NCI-H2081 (cell line): ENCODE data around the gene KRTAP12-1.
"Not testable (repeated sequence)": the region's sequence is repeated elsewhere in the genome, so short reads cannot be mapped to it uniquely, and the experiment has no call there.

Experiments used
- DNase-seq, 2 experiments: peaks; one replicate each; lab custom pipeline; 2025; lab: John Stamatoyannopoulos, UW

KRTAP12-1 gene

GRCh38 chr21:44644878-44645277 is 37.1 kb downstream of the KRTAP12-1 start:
- DNase-seq = no peak

DNA sequence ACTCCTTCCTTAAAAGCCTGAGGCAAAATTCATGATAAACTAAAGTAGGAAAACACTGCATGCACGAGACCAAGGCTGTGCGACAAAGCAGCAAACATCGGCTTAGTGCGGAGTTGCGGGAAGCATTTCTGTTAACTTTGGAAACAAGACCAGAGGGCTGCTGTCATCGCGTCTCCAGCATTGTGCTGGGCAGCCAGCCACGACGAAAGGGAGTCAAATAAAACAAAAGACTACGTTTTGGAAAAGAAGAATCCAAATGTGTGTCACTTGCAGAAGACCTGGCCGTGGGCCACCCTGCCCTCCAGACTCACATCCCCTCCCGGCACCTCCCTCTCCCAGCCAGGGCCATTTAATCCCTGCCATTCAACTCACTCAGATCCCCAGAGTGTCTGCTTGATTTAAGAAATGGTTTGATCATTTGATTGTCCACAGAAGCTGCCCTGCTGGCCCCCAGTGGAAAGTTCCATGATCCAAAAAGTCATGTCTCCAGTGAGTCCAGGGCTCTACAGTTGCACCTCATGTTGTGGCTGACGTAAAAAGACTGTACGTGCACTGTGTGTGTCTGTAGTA is 38.1 kb downstream of the KRTAP12-1 start:
- peak in 1 of 2 experiments; percentile 49 for DNase-seq

GRCh38 chr21:44640761-44641160 is 41.2 kb downstream of the KRTAP12-1 start:
- no peak for DNase-seq

- no peak for DNase-seq
Measured at GRCh38 chr21:44639331-44639655, 42.7 kb downstream of the KRTAP12-1 start.

DNA sequence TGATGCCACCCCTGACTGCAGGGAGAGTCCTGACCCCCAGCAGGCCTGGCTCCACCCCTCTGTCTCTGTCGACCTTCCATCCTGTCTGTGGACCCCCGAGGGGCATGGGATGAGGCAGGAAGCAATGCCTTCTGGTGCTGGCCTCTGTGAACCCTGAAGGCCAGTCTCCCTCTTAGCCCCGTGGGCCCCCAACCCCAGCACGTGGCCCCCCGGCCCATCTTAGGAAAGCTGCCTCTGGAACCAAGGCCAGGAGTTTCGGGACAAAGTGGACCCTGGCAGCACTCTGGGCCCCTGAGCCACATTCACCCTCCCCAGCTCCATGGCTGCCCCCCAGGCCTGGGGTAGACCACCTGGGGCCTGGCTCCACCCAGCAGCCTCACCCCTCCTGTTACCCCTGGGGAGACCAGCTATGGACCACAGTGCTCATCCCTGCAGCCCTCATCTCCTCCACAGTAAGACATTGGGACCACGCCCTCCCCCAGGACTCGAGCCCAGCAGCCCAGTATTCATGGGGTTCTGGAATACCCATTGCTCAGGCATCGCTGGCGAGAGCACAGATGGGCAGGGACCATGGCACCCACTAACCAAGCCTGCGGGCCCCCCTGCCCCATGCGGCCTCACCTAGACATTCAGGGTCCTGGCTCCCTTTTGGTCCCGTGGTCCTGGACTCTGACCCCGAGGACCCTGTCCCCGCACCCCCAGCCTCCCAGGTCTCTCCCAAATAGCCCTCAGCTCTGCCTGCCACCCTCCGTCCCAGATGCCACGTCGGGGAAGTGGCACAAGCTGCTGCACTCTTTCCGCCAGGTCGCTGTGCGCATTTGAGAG is 43.2 kb downstream of the KRTAP12-1 start:
- not testable (repeated sequence) for DNase-seq

GRCh38 chr21:44637851-44638348 is 44.1 kb downstream of the KRTAP12-1 start:
- DNase-seq = not testable (repeated sequence)

DNA sequence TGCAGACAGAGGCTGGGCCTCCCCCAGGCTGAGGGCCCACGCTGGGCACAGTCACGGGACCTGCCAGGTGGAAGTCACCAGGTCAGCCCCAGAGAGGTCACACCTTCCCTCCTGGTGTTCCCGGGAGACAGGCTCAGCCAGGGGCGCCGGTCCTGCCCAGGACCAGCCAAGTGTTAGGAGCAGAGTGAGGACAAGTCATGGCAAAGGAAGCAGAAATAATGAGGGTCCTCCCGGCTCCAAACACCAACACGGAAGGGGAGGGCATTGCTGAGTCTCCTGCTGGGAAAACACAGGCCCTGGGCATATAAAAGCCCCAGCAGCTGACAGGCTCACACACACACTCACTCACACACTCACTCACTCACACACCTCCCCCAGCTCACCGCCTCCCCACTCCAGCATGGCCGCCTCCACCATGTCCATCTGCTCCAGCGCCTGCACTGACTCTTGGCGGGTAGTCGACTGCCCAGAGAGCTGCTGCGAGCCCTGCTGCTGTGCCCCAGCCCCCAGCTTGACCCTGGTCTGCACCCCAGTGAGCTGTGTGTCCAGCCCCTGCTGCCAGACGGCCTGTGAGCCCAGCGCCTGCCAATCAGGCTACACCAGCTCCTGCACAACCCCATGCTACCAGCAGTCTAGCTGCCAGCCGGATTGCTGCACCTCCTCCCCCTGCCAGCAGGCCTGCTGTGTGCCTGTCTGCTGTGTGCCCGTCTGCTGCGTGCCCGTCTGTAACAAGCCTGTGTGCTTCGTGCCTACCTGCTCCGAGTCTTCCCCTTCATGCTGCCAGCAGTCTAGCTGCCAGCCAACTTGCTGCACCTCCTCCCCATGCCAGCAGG is 44.7 kb downstream of the KRTAP12-1 start, which contains the start of gene KRTAP10-10:
Gene KRTAP10-10 (plus strand): TSS at position 339 of the 833 bp plus-strand sequence. CDS start 62 bp downstream, at position 401.
- DNase-seq = peak in 1 of 2 experiments; percentile 6

DNA sequence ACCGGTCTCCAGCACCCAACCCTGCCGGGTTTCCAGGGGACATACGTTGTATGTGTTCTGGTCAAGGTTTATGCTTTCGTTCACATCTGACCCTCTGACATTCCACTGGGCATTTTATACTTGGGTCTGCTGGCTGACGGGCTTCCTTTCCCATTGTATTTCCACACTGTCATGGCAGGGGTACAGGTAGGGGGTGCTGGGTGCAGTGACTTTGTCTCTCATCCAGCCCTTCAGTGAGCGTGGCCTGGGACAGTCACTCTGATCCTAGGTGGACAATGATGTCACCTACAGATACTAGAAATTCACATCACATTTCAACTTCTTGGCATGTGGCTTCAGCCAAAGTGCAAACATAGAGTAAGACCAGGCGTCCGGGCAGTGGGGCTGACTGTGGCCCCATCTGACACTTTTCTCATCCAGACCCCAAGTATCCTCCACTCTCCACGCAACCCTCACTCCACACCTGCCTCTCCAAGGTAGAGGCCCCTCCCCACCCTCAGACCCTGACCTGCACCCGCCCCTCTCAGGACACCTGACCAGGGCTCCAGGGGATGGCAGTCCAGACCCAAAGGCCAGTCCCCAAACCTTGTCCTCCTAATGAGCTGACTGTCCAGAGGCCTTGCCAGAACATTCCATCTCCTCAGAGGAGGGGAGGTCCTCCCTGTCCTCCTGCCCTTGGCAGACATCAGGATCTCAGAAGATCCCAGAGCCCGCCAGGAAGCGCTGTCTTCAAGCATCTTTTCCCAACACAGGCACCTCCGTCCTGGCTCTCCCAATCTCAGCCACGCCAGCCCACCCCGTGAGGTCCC is 45.5 kb downstream of the KRTAP12-1 start:
- DNase-seq = no peak

GRCh38 chr21:44632067-44632466 is 49.9 kb downstream of the KRTAP12-1 start:
- no peak for DNase-seq
